ENCODE data around the gene CIITA. TPM values are rescaled to one million over a fixed set of nuclear protein-coding genes. Genes with fewer than 3 reads are reported as not detected.
A peak's percentile ranks its signal among the peaks of the same experiment; 100 is the strongest.
"Not testable (repeated sequence)": the region's sequence is repeated elsewhere in the genome, so short reads cannot be mapped to it uniquely, and the experiment has no call there.

Gene CIITA
- total RNA-seq, 3 donors from 2014 or later, result 5.8 to 16.0 (median 9.1) TPM

DNA sequence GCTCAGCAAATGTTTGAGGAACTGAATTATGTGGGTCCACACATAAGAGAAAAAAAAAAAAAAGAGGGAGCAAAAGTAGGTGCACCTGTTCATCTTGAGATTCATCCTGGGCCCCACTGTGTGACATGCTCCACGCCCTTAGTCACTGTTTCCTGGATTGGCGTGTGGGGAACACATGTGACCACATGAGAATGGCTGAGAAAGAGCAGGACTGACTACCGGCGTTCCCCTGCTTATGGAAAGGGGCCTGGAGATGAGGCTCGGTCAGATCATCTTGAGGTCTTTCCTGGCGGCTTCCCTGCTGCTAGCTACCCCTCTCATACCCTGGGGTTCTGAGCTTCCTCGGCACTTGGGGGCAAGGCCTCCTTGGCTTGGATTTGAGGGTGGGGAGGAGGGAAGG, 61.3 kb downstream of the CIITA start:
- TF ChIP-seq, protein P1, sequence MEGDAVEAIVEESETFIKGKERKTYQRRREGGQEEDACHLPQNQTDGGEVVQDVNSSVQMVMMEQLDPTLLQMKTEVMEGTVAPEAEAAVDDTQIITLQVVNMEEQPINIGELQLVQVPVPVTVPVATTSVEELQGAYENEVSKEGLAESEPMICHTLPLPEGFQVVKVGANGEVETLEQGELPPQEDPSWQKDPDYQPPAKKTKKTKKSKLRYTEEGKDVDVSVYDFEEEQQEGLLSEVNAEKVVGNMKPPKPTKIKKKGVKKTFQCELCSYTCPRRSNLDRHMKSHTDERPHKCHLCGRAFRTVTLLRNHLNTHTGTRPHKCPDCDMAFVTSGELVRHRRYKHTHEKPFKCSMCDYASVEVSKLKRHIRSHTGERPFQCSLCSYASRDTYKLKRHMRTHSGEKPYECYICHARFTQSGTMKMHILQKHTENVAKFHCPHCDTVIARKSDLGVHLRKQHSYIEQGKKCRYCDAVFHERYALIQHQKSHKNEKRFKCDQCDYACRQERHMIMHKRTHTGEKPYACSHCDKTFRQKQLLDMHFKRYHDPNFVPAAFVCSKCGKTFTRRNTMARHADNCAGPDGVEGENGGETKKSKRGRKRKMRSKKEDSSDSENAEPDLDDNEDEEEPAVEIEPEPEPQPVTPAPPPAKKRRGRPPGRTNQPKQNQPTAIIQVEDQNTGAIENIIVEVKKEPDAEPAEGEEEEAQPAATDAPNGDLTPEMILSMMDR (IDR thresholded peaks at IDR 0.05), result no peak
- ATAC-seq (peak; percentile 15), DNase-seq (no peak)
- intact Hi-C loops (cut with DNase I, micrococcal nuclease), result no loop called here
- Histone ChIP-seq H3K4me1 (ENCODE audit: low read depth) (peaks cover 70% of the 10 kb centered on the region), H3K36me3 (ENCODE audit: low read depth) (no peaks in the 10 kb centered on the region), H3K9me3 (no peaks in the 10 kb centered on the region), H3K4me3 (no peak overlapping the region)

DNA sequence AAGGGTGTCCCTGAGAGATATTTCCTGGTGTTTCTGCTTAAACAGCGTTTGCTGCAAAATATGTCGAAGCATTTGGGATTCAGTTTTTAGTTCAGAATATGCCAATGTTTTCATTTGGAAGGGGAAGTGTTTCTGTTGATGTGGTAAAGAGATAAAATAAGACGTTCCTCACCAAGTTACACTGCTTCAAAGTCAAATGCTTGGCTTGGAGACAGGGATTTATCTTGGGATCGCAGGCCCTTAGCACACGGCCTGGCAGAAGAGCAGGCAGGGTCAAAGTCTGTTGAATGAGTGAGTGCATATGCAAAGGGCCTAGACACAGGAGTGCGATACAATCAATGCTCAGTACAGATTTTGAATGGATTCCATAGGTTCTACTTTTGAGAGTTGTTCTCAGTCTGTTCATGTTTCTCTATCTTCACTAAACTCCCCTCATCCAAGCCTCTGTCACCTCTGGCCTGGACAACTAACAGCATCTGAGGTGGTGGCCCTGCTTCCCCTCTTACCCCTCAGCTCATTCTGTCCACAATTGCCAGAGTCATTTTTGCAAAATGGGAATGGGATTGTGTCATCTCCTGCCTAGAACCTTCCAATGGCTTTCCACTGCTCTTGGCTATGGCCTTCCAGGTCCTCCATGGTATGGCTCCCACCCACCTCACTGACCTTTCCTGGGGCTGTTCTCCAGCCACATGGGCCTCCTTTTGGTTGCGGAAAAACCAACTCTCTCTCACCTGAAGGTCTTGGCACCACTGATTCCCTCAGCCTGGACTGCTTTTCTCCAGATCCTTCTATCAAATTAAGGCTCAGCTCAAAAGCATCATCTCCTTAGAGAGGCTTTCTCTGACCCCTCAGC, 62.0 kb downstream of the CIITA start:
- DNase-seq, result no peak
- peak; percentile 17 for ATAC-seq
- no peak overlapping the region for H3K4me3 ChIP-seq
- intact Hi-C loops (cut with DNase I, micrococcal nuclease), result no loop called here
- peaks cover 72% of the 10 kb centered on the region for H3K4me1 ChIP-seq (ENCODE audit: low read depth)
- no peaks in the 10 kb centered on the region for H3K36me3 ChIP-seq (ENCODE audit: low read depth)
- H3K9me3 ChIP-seq, result no peaks in the 10 kb centered on the region
- TF ChIP-seq, protein P1 (IDR thresholded peaks at IDR 0.05), result no peak

DNA sequence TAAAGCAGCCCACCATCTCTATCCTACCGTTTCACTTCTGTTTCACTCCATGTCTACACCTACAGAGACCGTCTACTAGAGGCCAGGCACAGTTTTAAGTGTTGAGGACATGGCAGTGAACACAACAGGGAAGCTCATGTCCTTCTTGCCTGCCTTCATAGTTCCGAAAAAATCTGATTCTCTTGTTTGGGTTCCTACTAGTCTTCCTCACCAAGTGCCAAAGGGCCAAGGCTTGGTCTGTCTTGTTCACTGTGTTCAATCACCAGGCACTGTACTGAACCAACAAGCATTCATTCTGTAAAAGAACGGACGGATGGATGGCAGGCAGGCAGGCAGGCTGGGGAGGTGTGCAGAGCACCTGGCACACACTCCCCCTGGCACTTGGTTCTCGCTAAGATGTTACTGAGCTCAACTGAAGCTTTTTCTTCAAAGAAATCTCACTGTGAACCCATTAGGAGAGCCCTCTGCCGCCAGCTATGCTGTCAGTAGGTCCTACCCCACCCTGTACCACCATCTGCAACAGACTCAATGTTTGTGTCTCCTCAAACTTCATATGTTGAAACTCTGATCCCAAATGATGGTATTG, 62.7 kb downstream of the CIITA start:
- intact Hi-C loops (cut with DNase I, micrococcal nuclease), result no loop called here
- no peak overlapping the region for H3K4me3 ChIP-seq
- DNase-seq (no peak), ATAC-seq (no peak)
- TF ChIP-seq, protein P1 (IDR thresholded peaks at IDR 0.05), result no peak
- peaks cover 70% of the 10 kb centered on the region for H3K4me1 ChIP-seq (ENCODE audit: low read depth)
- H3K9me3 ChIP-seq, result no peaks in the 10 kb centered on the region
- H3K36me3 ChIP-seq (ENCODE audit: low read depth), result no peaks in the 10 kb centered on the region

DNA sequence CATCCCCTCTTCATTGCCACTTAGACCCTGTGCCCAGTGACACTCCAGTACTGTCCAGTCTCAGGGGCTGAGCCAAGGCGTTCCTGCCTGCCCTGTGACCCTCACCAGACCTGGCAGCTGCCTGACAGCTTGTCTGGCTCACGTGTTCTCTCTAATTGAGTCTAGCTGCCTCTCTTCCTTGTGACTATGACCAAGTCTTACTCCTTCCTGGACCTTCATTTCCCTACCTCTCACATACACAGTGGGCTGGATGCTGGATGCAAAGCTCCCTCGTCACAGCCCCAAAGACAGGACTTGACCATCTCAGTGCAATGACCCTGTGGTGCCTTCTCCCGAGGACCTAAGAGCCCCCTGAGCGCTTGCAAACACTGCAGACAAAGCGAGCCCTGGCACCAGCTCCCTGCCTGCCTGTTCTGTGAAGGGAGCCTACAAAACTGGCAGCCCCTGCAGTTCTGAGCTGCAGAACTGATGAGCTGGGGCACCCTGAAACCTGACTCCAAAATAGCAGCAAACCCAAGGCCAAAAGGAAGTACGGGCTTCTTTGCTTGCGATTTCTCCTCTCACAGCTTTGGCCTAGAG, 63.6 kb downstream of the CIITA start:
- no peak overlapping the region for H3K4me3 ChIP-seq
- TF ChIP-seq, protein P1 (IDR thresholded peaks at IDR 0.05), result no peak
- peak; percentile 4 for ATAC-seq
- intact Hi-C loops (cut with DNase I, micrococcal nuclease), result no loop called here
- no peak for DNase-seq
- H3K9me3 ChIP-seq, result no peaks in the 10 kb centered on the region
- no peaks in the 10 kb centered on the region for H3K36me3 ChIP-seq (ENCODE audit: low read depth)
- peaks cover 69% of the 10 kb centered on the region for H3K4me1 ChIP-seq (ENCODE audit: low read depth)

DNA sequence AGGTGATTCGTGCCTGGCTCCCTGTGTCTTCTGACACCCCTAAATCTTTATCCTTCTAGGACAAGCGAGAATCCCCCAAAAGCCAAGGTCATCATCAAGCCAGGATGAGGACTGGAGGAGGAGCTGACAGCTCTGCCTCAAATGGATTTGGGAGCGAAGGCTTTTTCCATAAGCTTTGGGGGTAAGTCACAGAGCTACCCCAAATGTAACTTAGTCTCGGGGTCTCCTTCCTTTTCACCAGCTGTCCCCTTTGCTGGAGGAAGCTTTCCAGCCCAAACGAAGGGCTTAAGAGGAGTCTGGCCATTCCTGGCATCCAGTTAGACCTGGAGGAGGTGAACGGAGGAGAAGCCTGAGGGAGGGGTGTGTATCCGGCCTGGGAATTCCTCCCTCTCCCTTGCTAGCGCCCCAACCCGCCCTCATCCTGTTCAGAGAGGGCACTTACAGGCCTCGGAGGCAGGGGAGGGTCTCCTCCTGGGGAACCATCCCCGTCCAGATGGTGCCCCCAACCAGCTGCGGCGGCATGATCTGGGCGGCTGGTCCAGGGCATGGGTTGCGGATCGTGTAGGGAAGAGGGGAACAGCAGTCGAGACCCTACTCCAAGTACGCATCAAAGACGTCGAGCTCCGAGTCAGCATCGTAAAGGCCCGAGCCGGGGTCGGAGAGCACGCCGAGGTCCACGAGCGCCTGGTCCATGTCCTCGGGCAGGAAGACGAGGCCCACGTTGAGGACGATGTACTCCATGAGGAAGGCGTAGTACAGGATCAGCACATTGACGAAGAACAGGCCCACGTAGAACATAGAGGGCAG, 64.3 kb downstream of the CIITA start:
- peaks cover 68% of the 10 kb centered on the region for H3K4me1 ChIP-seq (ENCODE audit: low read depth)
- ATAC-seq, result peak; percentile 2
- H3K36me3 ChIP-seq (ENCODE audit: low read depth), result no peaks in the 10 kb centered on the region
- H3K4me3 ChIP-seq, result peak overlapping the region; percentile 50
- H3K9me3 ChIP-seq, result no peaks in the 10 kb centered on the region
- peak in 2 of 3 donors; percentile 63 to 71 for DNase-seq
- TF ChIP-seq, protein P1 (IDR thresholded peaks at IDR 0.05), result no peak
- intact Hi-C loops (cut with DNase I, micrococcal nuclease), result no loop called here

DNA sequence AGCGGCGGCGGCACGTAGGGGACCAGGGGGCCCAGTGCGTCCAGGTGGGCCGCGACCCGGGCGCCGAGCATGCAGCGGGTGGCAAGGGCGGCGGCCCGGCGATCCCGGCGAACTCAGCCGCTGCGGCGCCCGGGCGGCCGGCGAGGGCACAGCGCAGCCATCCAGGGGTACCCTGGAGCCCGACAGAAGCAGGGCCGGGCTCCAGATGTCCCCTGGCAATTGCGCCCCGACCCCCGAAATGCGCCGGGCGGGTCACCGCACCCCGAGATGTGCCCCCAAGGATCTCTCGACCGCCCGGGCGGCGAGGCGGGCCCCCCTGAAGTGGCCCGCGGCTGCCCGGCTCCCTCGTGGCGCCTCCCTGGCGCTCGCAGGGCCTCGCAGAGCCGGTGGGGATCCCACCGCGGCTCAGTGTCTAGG, 64.9 kb downstream of the CIITA start:
- H3K9me3 ChIP-seq; DNase-seq; H3K36me3 ChIP-seq (ENCODE audit: low read depth); intact Hi-C loops (cut with DNase I, micrococcal nuclease): not testable (repeated sequence)
- Histone ChIP-seq H3K4me1 (ENCODE audit: low read depth) (peaks cover 66% of the 10 kb centered on the region), H3K4me3 (peak overlapping the region; percentile 50)
- ATAC-seq, result peak; percentile 23

All from mucosa of descending colon (tissue), 3 donors.